Measurements from ENCODE around the gene PHC1.

PHC1 gene

GRCh38 chr12:8905546-8905945 is 8.8 kb upstream of the PHC1 start:
- ATAC-seq (ENCODE audit: insufficient read depth, low read depth) (no peak), DNase-seq (no peak)
- no peak overlapping the region for H2AFZ ChIP-seq (ENCODE audit: low read depth, low read length)
- no peak overlapping the region for H3K27ac ChIP-seq (ENCODE audit: low read length)
- TF ChIP-seq EZH2 (IDR thresholded peaks at IDR 0.05; ENCODE audit: borderline replicate concordance, low read depth, low read length, severe bottlenecking) = no peak
- TF ChIP-seq CTCF (IDR thresholded peaks at IDR 0.05; ENCODE audit: borderline replicate concordance, extremely low read depth, low read length, poor library complexity, severe bottlenecking) = no peak
- H3K36me3 ChIP-seq (ENCODE audit: insufficient read depth, low read length) = no peaks in the 10 kb centered on the region
- H3K4me2 ChIP-seq (ENCODE audit: insufficient read depth, low read length) = no peak overlapping the region
- H3K4me1 ChIP-seq (ENCODE audit: insufficient read depth, low read length) = no peaks in the 10 kb centered on the region
- no peak overlapping the region for H3K9ac ChIP-seq (ENCODE audit: low read depth, low read length)
- no peaks in the 10 kb centered on the region for H3K27me3 ChIP-seq (ENCODE audit: insufficient read depth, low read length, poor library complexity)
- H3K4me3 ChIP-seq (ENCODE audit: low read depth in 1 of 2, low read length in 2 of 2) = no peak overlapping the region
- no peaks in the 10 kb centered on the region for H3K9me3 ChIP-seq (ENCODE audit: insufficient read depth, low read length, severe bottlenecking)
- H3K79me2 ChIP-seq (ENCODE audit: insufficient read depth, low read length) = no peaks in the 10 kb centered on the region
- H4K20me1 ChIP-seq (ENCODE audit: insufficient read depth, low read length) = no peaks in the 10 kb centered on the region

GRCh38 chr12:8906266-8907180 is 7.8 kb upstream of the PHC1 start:
- H3K4me3 ChIP-seq (ENCODE audit: low read depth in 1 of 2, low read length in 2 of 2) = no peak overlapping the region
- H3K36me3 ChIP-seq (ENCODE audit: insufficient read depth, low read length) = no peaks in the 10 kb centered on the region
- no peak for DNase-seq

GRCh38 chr12:8907513-8907912 is 6.8 kb upstream of the PHC1 start:
- no peak for DNase-seq
- H3K4me1 ChIP-seq (ENCODE audit: insufficient read depth, low read length) = no peaks in the 10 kb centered on the region
- H3K27me3 ChIP-seq (ENCODE audit: insufficient read depth, low read length, poor library complexity) = no peaks in the 10 kb centered on the region
- H3K4me3 ChIP-seq (ENCODE audit: low read depth in 1 of 2, low read length in 2 of 2) = no peak overlapping the region
- H3K9me3 ChIP-seq (ENCODE audit: insufficient read depth, low read length, severe bottlenecking) = no peaks in the 10 kb centered on the region
- no peak overlapping the region for H3K9ac ChIP-seq (ENCODE audit: low read depth, low read length)
- TF ChIP-seq CTCF (IDR thresholded peaks at IDR 0.05; ENCODE audit: borderline replicate concordance, extremely low read depth, low read length, poor library complexity, severe bottlenecking) (no peak), EZH2 (IDR thresholded peaks at IDR 0.05; ENCODE audit: borderline replicate concordance, low read depth, low read length, severe bottlenecking) (no peak)
- ATAC-seq (ENCODE audit: insufficient read depth, low read depth) = no peak
- no peak overlapping the region for H2AFZ ChIP-seq (ENCODE audit: low read depth, low read length)
- H4K20me1 ChIP-seq (ENCODE audit: insufficient read depth, low read length) = no peaks in the 10 kb centered on the region
- H3K27ac ChIP-seq (ENCODE audit: low read length) = no peak overlapping the region
- H3K79me2 ChIP-seq (ENCODE audit: insufficient read depth, low read length) = no peaks in the 10 kb centered on the region
- H3K4me2 ChIP-seq (ENCODE audit: insufficient read depth, low read length) = no peak overlapping the region
- no peaks in the 10 kb centered on the region for H3K36me3 ChIP-seq (ENCODE audit: insufficient read depth, low read length)

More at GRCh38 chr12:8906266-8907180, 7.8 kb upstream of the PHC1 start:
- ATAC-seq (ENCODE audit: insufficient read depth, low read depth) = no peak
- H3K27me3 ChIP-seq (ENCODE audit: insufficient read depth, low read length, poor library complexity) = no peaks in the 10 kb centered on the region
- no peak overlapping the region for H3K27ac ChIP-seq (ENCODE audit: low read length)
- TF ChIP-seq CTCF (IDR thresholded peaks at IDR 0.05; ENCODE audit: borderline replicate concordance, extremely low read depth, low read length, poor library complexity, severe bottlenecking) = no peak
- no peak for TF ChIP-seq EZH2 (IDR thresholded peaks at IDR 0.05; ENCODE audit: borderline replicate concordance, low read depth, low read length, severe bottlenecking)
- no peaks in the 10 kb centered on the region for H3K9me3 ChIP-seq (ENCODE audit: insufficient read depth, low read length, severe bottlenecking)
- H3K9ac ChIP-seq (ENCODE audit: low read depth, low read length) = no peak overlapping the region
- H3K79me2 ChIP-seq (ENCODE audit: insufficient read depth, low read length) = no peaks in the 10 kb centered on the region
- no peak overlapping the region for H2AFZ ChIP-seq (ENCODE audit: low read depth, low read length)
- no peaks in the 10 kb centered on the region for H3K4me1 ChIP-seq (ENCODE audit: insufficient read depth, low read length)
- H4K20me1 ChIP-seq (ENCODE audit: insufficient read depth, low read length) = no peaks in the 10 kb centered on the region
- H3K4me2 ChIP-seq (ENCODE audit: insufficient read depth, low read length) = no peak overlapping the region

Data from DND-41 (cell line).